Measurements from ENCODE around the gene NCKAP5. TPM values are rescaled to one million over a fixed set of nuclear protein-coding genes. Genes with fewer than 3 reads are reported as not detected.

The NCKAP5 gene
- 0.50 TPM for polyA plus RNA-seq (2013, experiment 1 of 2)
- 0.53 TPM for polyA plus RNA-seq (2013, experiment 2 of 2)

GRCh38 chr2:133568172-133568571, at the start of gene NCKAP5:
Gene NCKAP5 (minus strand): TSS chr2:133568463. CDS start chr2:133517526, 50,937 bp downstream.
- DNase-seq (ENCODE audit: low spot score), result peak; percentile 38
- Histone ChIP-seq H3K79me1 (ENCODE audit: low read depth, low read length) (no peaks in the 10 kb centered on the region), H3K4ac (ENCODE audit: low read length) (no peak within 1 kb of the TSS), H3K4me1 (ENCODE audit: control insufficient read depth in 2 of 2, insufficient read depth in 1 of 2, low read depth in 1 of 2, low read length in 2 of 2) (peaks cover 10 to 35% of the 10 kb centered on the region in 2 donors), H3K36me3 (replicated peaks in 1 of 2; ENCODE audit: control insufficient read depth in 2 of 2, insufficient read depth in 2 of 2, low read length in 2 of 2) (peaks cover 0 to 50% of the 10 kb centered on the region in 2 donors), H2AK5ac (ENCODE audit: low read depth, low read length) (no peak within 1 kb of the TSS), H3K9ac (ENCODE audit: low read depth, low read length, poor library complexity) (no peak within 1 kb of the TSS), H4K8ac (ENCODE audit: low read depth, low read length) (no peak within 1 kb of the TSS), H2BK5ac (ENCODE audit: low read length) (no peak within 1 kb of the TSS), H3K27ac (replicated peaks; ENCODE audit: low read length) (peak within 1 kb of the TSS; percentile 16), H3K4me3 (ENCODE audit: low read length in 2 of 2) (peak within 1 kb of the TSS in 1 of 2 donors; percentile 63), H3K9me3 (replicated peaks in 1 of 2; ENCODE audit: control insufficient read depth in 2 of 2, insufficient read depth in 1 of 2, low read depth in 1 of 2, low read length in 2 of 2) (peaks cover 2 to 18% of the 10 kb centered on the region in 2 donors), H3K23ac (ENCODE audit: low read depth, low read length, poor library complexity) (no peak within 1 kb of the TSS), H3K27me3 (ENCODE audit: control insufficient read depth in 3 of 3, insufficient read depth in 3 of 3, low read depth in 1 of 3, low read length in 3 of 3) (no peaks in the 10 kb centered on the region), H4K91ac (ENCODE audit: low read depth, low read length, poor library complexity) (no peak within 1 kb of the TSS), H3K4me2 (ENCODE audit: insufficient read depth, low read length, poor library complexity, severe bottlenecking) (peak within 1 kb of the TSS; percentile 31), H2BK15ac (ENCODE audit: low read length) (no peak within 1 kb of the TSS), H2AFZ (ENCODE audit: low read length) (no peak within 1 kb of the TSS), H2BK120ac (ENCODE audit: low read depth, low read length) (no peak within 1 kb of the TSS), H2BK12ac (ENCODE audit: low read length) (no peak within 1 kb of the TSS), H3K18ac (ENCODE audit: low read length) (no peak within 1 kb of the TSS), H3K14ac (ENCODE audit: low read length) (no peak within 1 kb of the TSS)
- WGBS, 2 donors (ENCODE audit: extremely low coverage in 2 of 2, insufficient read length in 2 of 2, insufficient replicate concordance in 1 of 2), result no CpG with 5 or more reads among the region's 12 CpGs

- no peaks in the 10 kb centered on the region for H3K79me1 ChIP-seq (ENCODE audit: low read depth, low read length)
- no peak overlapping the region for H2BK15ac ChIP-seq (ENCODE audit: low read length)
- H2AK5ac ChIP-seq (ENCODE audit: low read depth, low read length), result no peak overlapping the region
- H3K4me2 ChIP-seq (ENCODE audit: insufficient read depth, low read length, poor library complexity, severe bottlenecking), result no peak overlapping the region
- no peak overlapping the region for H3K4ac ChIP-seq (ENCODE audit: low read length)
- no peak overlapping the region for H3K27ac ChIP-seq (replicated peaks; ENCODE audit: low read length)
- H3K36me3 ChIP-seq (replicated peaks in 1 of 2; ENCODE audit: control insufficient read depth in 2 of 2, insufficient read depth in 2 of 2, low read length in 2 of 2), result peaks cover 0 to 19% of the 10 kb centered on the region in 2 donors
- no peak overlapping the region for H2BK12ac ChIP-seq (ENCODE audit: low read length)
- H3K14ac ChIP-seq (ENCODE audit: low read length), result no peak overlapping the region
- no peak overlapping the region for H2AFZ ChIP-seq (ENCODE audit: low read length)
- no peak overlapping the region for H3K9ac ChIP-seq (ENCODE audit: low read depth, low read length, poor library complexity)
- no peak overlapping the region for H2BK120ac ChIP-seq (ENCODE audit: low read depth, low read length)
- H3K23ac ChIP-seq (ENCODE audit: low read depth, low read length, poor library complexity), result no peak overlapping the region
- H2BK5ac ChIP-seq (ENCODE audit: low read length), result no peak overlapping the region
- no peaks in the 10 kb centered on the region for H3K27me3 ChIP-seq (ENCODE audit: control insufficient read depth in 3 of 3, insufficient read depth in 3 of 3, low read depth in 1 of 3, low read length in 3 of 3)
- no peak for DNase-seq (ENCODE audit: low spot score)
- no peak overlapping the region for H3K4me3 ChIP-seq (ENCODE audit: low read length in 2 of 2)
- peaks cover 5 to 30% of the 10 kb centered on the region in 2 donors for H3K4me1 ChIP-seq (ENCODE audit: control insufficient read depth in 2 of 2, insufficient read depth in 1 of 2, low read depth in 1 of 2, low read length in 2 of 2)
- H4K8ac ChIP-seq (ENCODE audit: low read depth, low read length), result no peak overlapping the region
- no peak overlapping the region for H3K18ac ChIP-seq (ENCODE audit: low read length)
- peaks cover 0 to 25% of the 10 kb centered on the region in 2 donors for H3K9me3 ChIP-seq (replicated peaks in 1 of 2; ENCODE audit: control insufficient read depth in 2 of 2, insufficient read depth in 1 of 2, low read depth in 1 of 2, low read length in 2 of 2)
- H4K91ac ChIP-seq (ENCODE audit: low read depth, low read length, poor library complexity), result no peak overlapping the region
Observed at GRCh38 chr2:133609664-133610063, 41.4 kb upstream of the NCKAP5 start.

- H3K9ac ChIP-seq (ENCODE audit: low read depth, low read length, poor library complexity), result no peak overlapping the region
- peaks cover 0 to 21% of the 10 kb centered on the region in 2 donors for H3K9me3 ChIP-seq (replicated peaks in 1 of 2; ENCODE audit: control insufficient read depth in 2 of 2, insufficient read depth in 1 of 2, low read depth in 1 of 2, low read length in 2 of 2)
- no peaks in the 10 kb centered on the region for H3K79me1 ChIP-seq (ENCODE audit: low read depth, low read length)
- H2BK15ac ChIP-seq (ENCODE audit: low read length), result no peak overlapping the region
- WGBS, 2 donors (ENCODE audit: extremely low coverage in 2 of 2, insufficient read length in 2 of 2, insufficient replicate concordance in 1 of 2), result no CpG with 5 or more reads among the region's 1 CpG
- H2BK120ac ChIP-seq (ENCODE audit: low read depth, low read length), result no peak overlapping the region
- no peak overlapping the region for H3K4me2 ChIP-seq (ENCODE audit: insufficient read depth, low read length, poor library complexity, severe bottlenecking)
- no peak overlapping the region for H2BK5ac ChIP-seq (ENCODE audit: low read length)
- H4K8ac ChIP-seq (ENCODE audit: low read depth, low read length), result no peak overlapping the region
- H4K91ac ChIP-seq (ENCODE audit: low read depth, low read length, poor library complexity), result no peak overlapping the region
- H3K4me1 ChIP-seq (ENCODE audit: control insufficient read depth in 2 of 2, insufficient read depth in 1 of 2, low read depth in 1 of 2, low read length in 2 of 2), result peaks cover 7 to 30% of the 10 kb centered on the region in 2 donors
- H3K27me3 ChIP-seq (ENCODE audit: control insufficient read depth in 3 of 3, insufficient read depth in 3 of 3, low read depth in 1 of 3, low read length in 3 of 3), result no peaks in the 10 kb centered on the region
- H3K14ac ChIP-seq (ENCODE audit: low read length), result no peak overlapping the region
- no peak overlapping the region for H3K18ac ChIP-seq (ENCODE audit: low read length)
- no peak for DNase-seq (ENCODE audit: low spot score)
- H2BK12ac ChIP-seq (ENCODE audit: low read length), result no peak overlapping the region
- no peak overlapping the region for H3K4ac ChIP-seq (ENCODE audit: low read length)
- H3K23ac ChIP-seq (ENCODE audit: low read depth, low read length, poor library complexity), result no peak overlapping the region
- H2AFZ ChIP-seq (ENCODE audit: low read length), result no peak overlapping the region
- H3K4me3 ChIP-seq (ENCODE audit: low read length in 2 of 2), result no peak overlapping the region
- H2AK5ac ChIP-seq (ENCODE audit: low read depth, low read length), result no peak overlapping the region
- H3K36me3 ChIP-seq (replicated peaks in 1 of 2; ENCODE audit: control insufficient read depth in 2 of 2, insufficient read depth in 2 of 2, low read length in 2 of 2), result peaks cover 0 to 15% of the 10 kb centered on the region in 2 donors
- no peak overlapping the region for H3K27ac ChIP-seq (replicated peaks; ENCODE audit: low read length)
Observed at GRCh38 chr2:133608291-133608690, 40.0 kb upstream of the NCKAP5 start.

GRCh38 chr2:133607679-133608078, 39.4 kb upstream of the NCKAP5 start:
- H3K14ac ChIP-seq (ENCODE audit: low read length), result no peak overlapping the region
- H2BK12ac ChIP-seq (ENCODE audit: low read length), result no peak overlapping the region
- H4K8ac ChIP-seq (ENCODE audit: low read depth, low read length), result no peak overlapping the region
- H2BK15ac ChIP-seq (ENCODE audit: low read length), result no peak overlapping the region
- H2AFZ ChIP-seq (ENCODE audit: low read length), result no peak overlapping the region
- no peak overlapping the region for H3K4me2 ChIP-seq (ENCODE audit: insufficient read depth, low read length, poor library complexity, severe bottlenecking)
- no peak overlapping the region for H2BK120ac ChIP-seq (ENCODE audit: low read depth, low read length)
- WGBS, 2 donors (ENCODE audit: extremely low coverage in 2 of 2, insufficient read length in 2 of 2, insufficient replicate concordance in 1 of 2), result no CpG with 5 or more reads among the region's 1 CpG
- no peaks in the 10 kb centered on the region for H3K27me3 ChIP-seq (ENCODE audit: control insufficient read depth in 3 of 3, insufficient read depth in 3 of 3, low read depth in 1 of 3, low read length in 3 of 3)
- H3K4me3 ChIP-seq (ENCODE audit: low read length in 2 of 2), result no peak overlapping the region
- H3K9ac ChIP-seq (ENCODE audit: low read depth, low read length, poor library complexity), result no peak overlapping the region
- H3K4me1 ChIP-seq (ENCODE audit: control insufficient read depth in 2 of 2, insufficient read depth in 1 of 2, low read depth in 1 of 2, low read length in 2 of 2), result peaks cover 8 to 29% of the 10 kb centered on the region in 2 donors
- H3K27ac ChIP-seq (replicated peaks; ENCODE audit: low read length), result no peak overlapping the region
- H3K23ac ChIP-seq (ENCODE audit: low read depth, low read length, poor library complexity), result no peak overlapping the region
- H3K9me3 ChIP-seq (replicated peaks in 1 of 2; ENCODE audit: control insufficient read depth in 2 of 2, insufficient read depth in 1 of 2, low read depth in 1 of 2, low read length in 2 of 2), result peaks cover 0 to 15% of the 10 kb centered on the region in 2 donors
- no peak overlapping the region for H2AK5ac ChIP-seq (ENCODE audit: low read depth, low read length)
- peaks cover 0 to 18% of the 10 kb centered on the region in 2 donors for H3K36me3 ChIP-seq (replicated peaks in 1 of 2; ENCODE audit: control insufficient read depth in 2 of 2, insufficient read depth in 2 of 2, low read length in 2 of 2)
- H3K79me1 ChIP-seq (ENCODE audit: low read depth, low read length), result no peaks in the 10 kb centered on the region
- no peak overlapping the region for H3K4ac ChIP-seq (ENCODE audit: low read length)
- no peak overlapping the region for H4K91ac ChIP-seq (ENCODE audit: low read depth, low read length, poor library complexity)
- no peak overlapping the region for H3K18ac ChIP-seq (ENCODE audit: low read length)
- no peak for DNase-seq (ENCODE audit: low spot score)
- H2BK5ac ChIP-seq (ENCODE audit: low read length), result no peak overlapping the region
